Glutamatergic neuron (in vitro differentiated cells): ENCODE measurements around the gene MAGI1. TPM values are rescaled to one million over a fixed set of nuclear protein-coding genes. Genes with fewer than 3 reads are reported as not detected.

ENCODE experiments used
- DNase-seq: peaks from one replicate; pipeline ENCODE4 v3.0.0; 2022
- H3K27ac Mint-ChIP-seq: one replicate; pipeline ENCODE4 v1.8.0; 2020; ENCODE audit warnings: mild to moderate bottlenecking, mixed read lengths, inconsistent platforms; ENCODE audit not compliant: unreplicated experiment
- H3K27me3 Mint-ChIP-seq: one replicate; pipeline ENCODE4 v1.8.0; 2020; ENCODE audit warnings: mild to moderate bottlenecking, moderate library complexity, mixed read lengths, inconsistent platforms; ENCODE audit not compliant: unreplicated experiment
- H3K36me3 Mint-ChIP-seq: one replicate; pipeline ENCODE4 v1.8.0; 2020; ENCODE audit warnings: mild to moderate bottlenecking, mixed read lengths, inconsistent platforms; ENCODE audit not compliant: unreplicated experiment
- H3K4me1 Mint-ChIP-seq: one replicate; pipeline ENCODE4 v1.8.0; 2020; ENCODE audit warnings: mild to moderate bottlenecking, low read depth, mixed read lengths, inconsistent platforms; ENCODE audit not compliant: unreplicated experiment
- H3K4me3 Mint-ChIP-seq: one replicate; pipeline ENCODE4 v1.8.0; 2020; ENCODE audit warnings: mild to moderate bottlenecking, mixed read lengths, inconsistent platforms; ENCODE audit not compliant: unreplicated experiment
- H3K9me3 Mint-ChIP-seq: one replicate; pipeline ENCODE4 v1.8.0; 2020; ENCODE audit warnings: mild to moderate bottlenecking, moderate library complexity, mixed read lengths, inconsistent platforms; ENCODE audit not compliant: unreplicated experiment
- total RNA-seq: library from RNA; stranded (reverse); fragmentation: NEBNext Ultra II Directional; extraction: Animal tissue kit (Norgen Biotek cat#: 25700); gene quantifications from one replicate; pipeline ENCODE4 v1.2.1, GENCODE V29; 2021; ENCODE audit not compliant: unreplicated experiment
- TF ChIP-seq, protein P1 (sequence below): fragments of 200-600 bp; sonication (generic); IDR thresholded peaks from one replicate; pipeline ENCODE4 v1.5.0; 2021; ENCODE audit not compliant: partially characterized antibody, unreplicated experiment

Gene MAGI1
- total RNA-seq, 1 donor from 2014 or later: 46.5 TPM

DNA sequence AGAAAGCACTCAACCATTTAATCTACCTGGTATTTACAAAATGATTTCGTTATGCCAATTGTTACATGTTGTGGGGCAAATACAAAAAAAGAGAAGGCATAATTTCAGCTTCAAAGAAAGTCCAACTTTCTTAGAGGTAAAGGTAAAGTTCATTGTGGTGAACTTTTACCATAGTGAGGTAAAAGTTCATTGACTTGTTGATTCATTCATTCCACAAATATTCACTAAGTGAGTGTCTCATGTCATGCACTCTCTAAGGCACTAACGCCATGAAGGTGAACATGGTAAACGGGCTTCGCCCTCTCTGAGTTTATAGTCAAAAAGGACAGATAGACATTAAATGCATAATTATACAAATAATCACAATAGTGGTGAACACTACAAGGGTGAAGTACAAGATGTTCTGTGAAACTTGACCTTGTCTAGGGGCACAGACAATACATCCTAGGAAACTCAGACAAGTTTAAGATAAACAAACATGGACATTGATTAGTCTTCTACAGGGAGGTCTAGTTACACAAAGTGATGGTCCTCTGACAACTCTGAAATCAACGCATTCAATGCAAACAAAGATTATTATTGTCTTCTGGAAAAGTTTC is 378.6 kb downstream of the MAGI1 start:
- no peaks in the 10 kb centered on the region for H3K9me3 Mint-ChIP-seq
- DNase-seq: no peak
- H3K36me3 Mint-ChIP-seq: no peaks in the 10 kb centered on the region
- no peak overlapping the region for H3K27ac Mint-ChIP-seq
- TF ChIP-seq, protein P1, sequence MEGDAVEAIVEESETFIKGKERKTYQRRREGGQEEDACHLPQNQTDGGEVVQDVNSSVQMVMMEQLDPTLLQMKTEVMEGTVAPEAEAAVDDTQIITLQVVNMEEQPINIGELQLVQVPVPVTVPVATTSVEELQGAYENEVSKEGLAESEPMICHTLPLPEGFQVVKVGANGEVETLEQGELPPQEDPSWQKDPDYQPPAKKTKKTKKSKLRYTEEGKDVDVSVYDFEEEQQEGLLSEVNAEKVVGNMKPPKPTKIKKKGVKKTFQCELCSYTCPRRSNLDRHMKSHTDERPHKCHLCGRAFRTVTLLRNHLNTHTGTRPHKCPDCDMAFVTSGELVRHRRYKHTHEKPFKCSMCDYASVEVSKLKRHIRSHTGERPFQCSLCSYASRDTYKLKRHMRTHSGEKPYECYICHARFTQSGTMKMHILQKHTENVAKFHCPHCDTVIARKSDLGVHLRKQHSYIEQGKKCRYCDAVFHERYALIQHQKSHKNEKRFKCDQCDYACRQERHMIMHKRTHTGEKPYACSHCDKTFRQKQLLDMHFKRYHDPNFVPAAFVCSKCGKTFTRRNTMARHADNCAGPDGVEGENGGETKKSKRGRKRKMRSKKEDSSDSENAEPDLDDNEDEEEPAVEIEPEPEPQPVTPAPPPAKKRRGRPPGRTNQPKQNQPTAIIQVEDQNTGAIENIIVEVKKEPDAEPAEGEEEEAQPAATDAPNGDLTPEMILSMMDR: no peak
- H3K4me1 Mint-ChIP-seq: no peaks in the 10 kb centered on the region
- H3K27me3 Mint-ChIP-seq: no peaks in the 10 kb centered on the region
- no peak overlapping the region for H3K4me3 Mint-ChIP-seq

DNA sequence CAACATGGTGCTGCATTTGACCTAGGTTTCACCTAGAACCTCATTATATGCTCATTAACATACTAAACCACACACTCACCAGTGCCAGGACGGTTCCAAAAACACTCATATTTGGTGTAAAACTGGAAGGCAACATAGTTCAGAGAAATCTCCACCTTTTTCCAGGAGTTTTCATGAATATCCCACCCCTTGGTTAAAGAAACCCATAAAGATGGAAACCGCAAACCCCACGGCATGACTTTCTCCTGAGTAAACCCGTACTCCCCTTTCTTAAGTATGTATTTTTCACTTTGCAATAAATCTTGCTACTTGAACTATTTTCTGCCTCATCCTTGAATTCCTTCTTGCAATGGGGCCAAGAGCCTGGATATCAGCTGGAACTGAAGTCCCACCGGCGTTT is 379.3 kb downstream of the MAGI1 start:
- Mint-ChIP-seq H3K4me3 (no peak overlapping the region), H3K27me3 (no peaks in the 10 kb centered on the region), H3K4me1 (no peaks in the 10 kb centered on the region), H3K9me3 (no peaks in the 10 kb centered on the region), H3K27ac (no peak overlapping the region), H3K36me3 (no peaks in the 10 kb centered on the region)
- TF ChIP-seq, protein P1: no peak
- no peak for DNase-seq

DNA sequence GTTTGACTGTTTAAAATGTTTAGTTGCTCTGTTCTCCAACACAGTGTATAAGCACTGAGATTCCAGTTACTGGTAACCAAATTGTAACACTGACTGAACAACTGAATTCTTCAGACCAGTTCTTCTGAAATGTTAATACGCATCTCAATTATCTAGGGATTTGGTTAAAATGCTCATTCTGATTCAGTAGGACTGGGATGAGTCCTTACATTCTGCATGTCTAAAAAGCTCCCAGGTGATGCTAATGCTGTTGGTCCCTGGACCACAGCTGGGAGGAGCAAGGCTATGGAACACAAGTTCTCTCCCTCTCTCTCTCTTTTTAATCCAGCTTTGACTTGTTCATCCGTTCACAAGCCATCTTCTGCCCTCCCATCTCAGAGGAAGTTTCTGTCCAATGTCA is 380.3 kb downstream of the MAGI1 start:
- no peak overlapping the region for H3K27ac Mint-ChIP-seq
- TF ChIP-seq, protein P1: no peak
- no peaks in the 10 kb centered on the region for H3K36me3 Mint-ChIP-seq
- H3K9me3 Mint-ChIP-seq: no peaks in the 10 kb centered on the region
- H3K27me3 Mint-ChIP-seq: no peaks in the 10 kb centered on the region
- H3K4me3 Mint-ChIP-seq: no peak overlapping the region
- no peaks in the 10 kb centered on the region for H3K4me1 Mint-ChIP-seq
- no peak for DNase-seq

DNA sequence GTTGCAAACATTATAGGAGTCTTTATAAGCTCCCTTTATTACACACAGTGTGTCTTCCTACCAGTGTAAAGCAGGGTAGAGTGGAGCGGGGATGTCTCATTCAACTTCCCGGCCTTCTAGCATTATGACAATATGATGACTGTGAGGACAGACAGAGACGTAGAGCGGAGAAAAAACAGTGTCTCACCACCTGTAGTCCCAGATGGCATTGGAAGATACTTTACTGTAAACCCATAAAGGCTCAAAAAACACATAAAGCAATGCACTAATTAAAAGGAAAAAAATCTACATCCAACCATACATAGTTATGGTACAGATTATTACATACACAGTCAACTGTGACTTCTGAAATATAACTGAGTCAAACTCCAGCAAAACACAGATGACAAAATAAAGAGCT is 383.7 kb downstream of the MAGI1 start:
- Mint-ChIP-seq H3K36me3 (peaks cover 3% of the 10 kb centered on the region), H3K27me3 (no peaks in the 10 kb centered on the region), H3K4me1 (no peaks in the 10 kb centered on the region), H3K9me3 (no peaks in the 10 kb centered on the region), H3K27ac (no peak overlapping the region), H3K4me3 (no peak overlapping the region)
- TF ChIP-seq, protein P1: no peak
- DNase-seq: no peak

DNA sequence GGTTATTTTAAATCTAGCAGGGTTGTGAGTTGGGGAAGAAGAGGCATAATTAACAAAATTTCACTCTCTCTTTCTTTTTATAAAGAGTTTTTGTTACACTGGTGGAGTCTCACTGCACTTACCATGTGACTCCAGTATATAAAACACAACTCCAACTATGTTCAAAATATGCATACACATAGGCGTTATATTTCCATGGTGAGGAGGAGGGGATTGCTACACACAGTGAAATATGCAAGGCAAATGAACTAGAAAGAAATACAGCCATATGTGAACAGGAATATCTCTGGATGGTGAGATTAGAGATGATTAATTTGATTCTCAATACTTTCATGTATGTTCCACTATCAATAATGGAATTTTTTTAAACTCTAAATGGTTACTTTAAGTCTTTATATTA is 385.0 kb downstream of the MAGI1 start:
- Mint-ChIP-seq H3K27ac (no peak overlapping the region), H3K4me1 (no peaks in the 10 kb centered on the region)

More for the DNA sequence above, 385.0 kb downstream of the MAGI1 start:
- no peaks in the 10 kb centered on the region for H3K9me3 Mint-ChIP-seq
- TF ChIP-seq, protein P1: no peak
- DNase-seq: no peak
- H3K36me3 Mint-ChIP-seq: peaks cover 4% of the 10 kb centered on the region
- no peak overlapping the region for H3K4me3 Mint-ChIP-seq
- H3K27me3 Mint-ChIP-seq: no peaks in the 10 kb centered on the region
